ENCODE results near the gene SUPT16H.
A peak's percentile ranks its signal among the peaks of the same experiment; 100 is the strongest.

DNA sequence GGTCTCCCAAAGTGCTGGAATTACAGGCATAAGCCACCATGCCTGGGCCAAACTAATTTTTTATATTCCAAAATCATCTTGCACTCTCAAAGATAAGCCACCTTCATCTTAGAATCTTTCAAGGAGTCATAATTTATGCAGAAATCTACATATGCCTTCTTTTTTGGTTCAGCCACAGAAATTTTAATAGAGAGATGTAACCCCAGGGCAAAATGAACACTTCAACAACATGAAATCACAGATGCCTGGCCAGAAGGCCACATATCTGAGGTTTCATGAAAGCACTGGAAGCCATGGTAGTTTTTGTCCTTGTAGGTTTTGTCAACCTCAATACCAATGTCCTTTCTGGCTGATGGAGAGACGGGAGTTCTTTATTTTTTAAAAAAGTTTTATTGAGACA lies 9.8 kb downstream of the SUPT16H start:
- TF ChIP-seq EZH2 (IDR thresholded peaks at IDR 0.05) (no peak), POLR2AphosphoS5 (IDR thresholded peaks at IDR 0.05; ENCODE audit: borderline replicate concordance, low read depth, low read length) (0 out of 2 replicates have a peak, but pooled peaks have one; percentile 2)
